NCI-H2107 (cell line): ENCODE results near the gene LCLAT1.

Source experiments
- DNase-seq: peaks from one replicate; lab custom pipeline; 2025; lab: John Stamatoyannopoulos, UW

LCLAT1 gene

GRCh38 chr2:30514848-30515435 is 67.9 kb downstream of the LCLAT1 start:
- DNase-seq, result no peak

GRCh38 chr2:30516166-30516565 is 69.1 kb downstream of the LCLAT1 start:
- DNase-seq, result no peak

- DNase-seq, result no peak
Observed at GRCh38 chr2:30519796-30520195, 72.8 kb downstream of the LCLAT1 start.

GRCh38 chr2:30522421-30522820 is 75.4 kb downstream of the LCLAT1 start:
- DNase-seq, result no peak

GRCh38 chr2:30527411-30527810 is 80.4 kb downstream of the LCLAT1 start:
- no peak for DNase-seq

GRCh38 chr2:30527859-30528258 is 80.8 kb downstream of the LCLAT1 start:
- DNase-seq, result no peak

GRCh38 chr2:30530346-30530745 is 83.3 kb downstream of the LCLAT1 start:
- no peak for DNase-seq

- no peak for DNase-seq
Observed at GRCh38 chr2:30541680-30542079, 94.6 kb downstream of the LCLAT1 start.

- no peak for DNase-seq
Observed at GRCh38 chr2:30545875-30546274, 98.8 kb downstream of the LCLAT1 start.

- no peak for DNase-seq
Observed at GRCh38 chr2:30548386-30548785, 101.3 kb downstream of the LCLAT1 start.

- DNase-seq, result no peak
Observed at GRCh38 chr2:30549096-30549495, 102.0 kb downstream of the LCLAT1 start.

GRCh38 chr2:30559544-30560275 is 112.7 kb downstream of the LCLAT1 start:
- no peak for DNase-seq

GRCh38 chr2:30561349-30561748 is 114.3 kb downstream of the LCLAT1 start:
- DNase-seq, result no peak

- DNase-seq, result no peak
Observed at GRCh38 chr2:30565851-30566358, 118.9 kb downstream of the LCLAT1 start.

GRCh38 chr2:30566631-30567030 is 119.6 kb downstream of the LCLAT1 start:
- DNase-seq, result no peak

GRCh38 chr2:30567317-30567716 is 120.3 kb downstream of the LCLAT1 start:
- no peak for DNase-seq

GRCh38 chr2:30569946-30570345 is 122.9 kb downstream of the LCLAT1 start:
- no peak for DNase-seq

- DNase-seq, result no peak
Observed at GRCh38 chr2:30577151-30577550, 130.1 kb downstream of the LCLAT1 start.

- DNase-seq, result no peak
Observed at GRCh38 chr2:30580391-30580790, 133.3 kb downstream of the LCLAT1 start.

- no peak for DNase-seq
Observed at GRCh38 chr2:30582521-30582920, 135.5 kb downstream of the LCLAT1 start.

GRCh38 chr2:30583204-30583749 is 136.2 kb downstream of the LCLAT1 start:
- no peak for DNase-seq

- DNase-seq, result no peak
Observed at GRCh38 chr2:30584116-30584515, 137.1 kb downstream of the LCLAT1 start.

- DNase-seq, result no peak
Observed at GRCh38 chr2:30588994-30589393, 141.9 kb downstream of the LCLAT1 start.
